HG03469 (cell line): Measurements from ENCODE around the gene MRPL37.
A peak's percentile ranks its signal among the peaks of the same experiment; 100 is the strongest.
"Not testable (repeated sequence)": the region's sequence is repeated elsewhere in the genome, so short reads cannot be mapped to it uniquely, and the experiment has no call there.

Experiments
- ATAC-seq: cut with Tn5 transposase; IDR thresholded peaks from one replicate; pipeline ENCODE4 v1.9.1; 2021; ENCODE audit warnings: mild to moderate bottlenecking, moderate library complexity, moderate number of reproducible peaks; ENCODE audit not compliant: unreplicated experiment

The MRPL37 gene

DNA sequence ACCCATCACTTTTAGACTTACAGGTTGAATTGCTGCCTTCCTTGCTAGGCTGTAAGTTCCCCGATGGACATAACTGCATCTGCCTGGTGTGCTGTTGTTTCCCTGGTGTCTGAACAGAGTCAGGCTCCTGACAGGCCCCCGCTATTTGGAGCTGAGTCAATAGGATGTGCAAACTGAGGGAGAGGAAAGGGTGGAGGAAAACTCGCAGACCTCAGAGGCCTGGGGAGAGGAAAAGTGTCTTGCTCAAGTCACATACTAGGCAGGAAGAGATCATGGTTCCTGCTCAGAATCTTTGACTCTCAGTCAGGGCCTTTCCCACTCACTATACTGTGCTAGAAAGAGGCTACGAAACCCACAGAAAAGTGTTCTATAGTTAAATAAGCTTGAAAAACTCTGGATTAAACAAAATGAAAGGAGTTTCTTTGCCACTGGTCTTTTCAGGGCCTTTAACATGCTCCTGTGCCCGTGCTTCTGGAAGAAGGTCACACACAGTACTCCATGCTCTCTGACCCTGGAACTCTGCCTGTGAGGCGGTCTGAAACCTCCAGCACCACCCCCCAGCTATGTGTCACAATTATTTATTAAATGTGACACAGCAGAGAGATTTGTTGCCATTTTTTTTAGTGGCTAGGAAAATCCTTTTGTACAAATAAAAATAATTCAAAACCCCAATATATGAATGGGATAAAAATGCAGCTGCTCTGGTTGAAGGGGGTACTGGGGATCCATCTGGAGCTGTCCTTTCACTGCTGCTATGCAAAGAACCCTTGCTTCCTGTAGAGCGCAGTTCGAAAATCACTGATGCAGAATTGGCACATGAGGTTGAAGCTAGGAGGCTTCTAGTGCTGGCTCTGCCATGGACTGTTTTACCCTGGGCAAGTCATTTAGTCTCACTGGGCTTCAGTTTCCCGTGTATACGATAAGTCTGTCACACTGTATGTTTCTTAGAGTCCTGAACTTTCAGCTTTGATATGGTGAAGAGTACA lies 27.1 kb upstream of the MRPL37 start:
- ATAC-seq, result no peak

DNA sequence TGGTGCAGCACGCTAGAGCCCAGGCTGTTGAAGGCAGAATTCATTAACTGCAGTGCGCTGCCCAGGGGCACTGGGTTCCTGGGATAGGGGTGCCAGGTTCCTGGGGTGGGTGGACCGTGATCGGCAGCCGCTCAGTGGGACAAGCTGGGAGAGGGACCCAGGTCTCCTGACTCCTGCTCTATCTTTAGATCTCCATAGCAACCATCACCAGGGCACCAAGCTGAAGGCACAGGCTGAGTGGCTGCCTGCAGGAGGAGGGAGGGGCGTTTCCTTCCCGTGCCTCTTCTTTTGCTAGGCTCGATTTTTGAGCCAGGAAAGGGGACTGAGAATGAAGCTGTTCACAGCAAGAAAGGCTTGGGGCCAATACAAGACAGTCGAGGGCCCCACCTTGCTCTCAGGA lies 26.3 kb upstream of the MRPL37 start:
- ATAC-seq, result no peak

GRCh38 chr1:54174106-54174505 lies 25.9 kb upstream of the MRPL37 start:
- ATAC-seq, result no peak

DNA sequence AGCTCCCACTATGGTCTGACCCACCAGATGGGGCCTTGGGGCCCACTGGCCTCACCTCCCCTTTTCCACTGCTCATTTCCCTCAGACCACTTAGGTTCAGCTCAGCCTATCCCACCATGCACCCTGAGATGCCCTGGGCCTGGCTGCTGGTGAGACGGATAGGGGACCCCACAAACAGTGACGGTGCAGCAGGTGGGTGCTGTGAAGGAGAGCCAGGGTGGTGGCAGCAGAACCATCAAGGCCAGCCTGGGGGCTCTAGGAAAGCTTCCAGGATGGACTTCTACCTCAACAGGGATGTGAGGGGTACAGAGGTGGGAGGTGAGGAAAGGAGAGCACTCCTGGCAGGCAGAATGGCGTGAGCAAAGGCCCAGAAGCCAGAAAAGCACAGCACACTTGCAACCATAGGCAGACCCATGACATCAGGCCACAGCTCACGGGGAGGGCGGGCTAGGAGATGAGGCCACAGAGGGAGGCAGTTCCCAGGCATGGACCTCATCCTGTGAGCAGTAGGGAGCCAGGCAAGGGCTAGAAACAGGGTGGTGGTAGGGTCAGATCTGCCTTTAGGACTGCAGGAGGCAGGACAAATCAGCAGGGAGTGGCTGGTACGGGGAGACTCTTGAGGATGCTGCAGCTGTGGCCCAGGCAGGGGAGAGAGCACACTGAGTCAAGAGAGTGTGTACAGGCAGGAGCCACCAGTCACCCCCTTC lies 23.2 kb upstream of the MRPL37 start:
- no peak for ATAC-seq

DNA sequence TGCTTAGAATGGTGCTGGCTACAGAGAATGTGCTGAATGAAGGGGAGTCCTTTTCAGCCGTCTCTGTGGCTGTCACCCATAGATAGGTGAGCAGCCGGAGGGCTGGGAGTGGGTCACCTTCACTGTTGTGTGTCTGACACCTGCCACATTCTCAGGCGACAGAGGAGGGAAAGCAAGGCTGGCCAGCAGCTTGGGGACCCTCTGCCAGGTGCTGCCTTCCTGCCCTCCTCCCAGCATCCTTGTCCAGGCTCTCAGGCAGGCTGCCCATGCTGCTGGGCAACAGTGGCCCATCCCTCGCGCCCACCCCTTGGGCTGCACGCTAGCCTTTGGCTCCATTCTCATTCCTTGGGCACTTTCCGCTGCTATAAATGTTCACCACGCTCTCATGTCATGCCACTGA lies 22.2 kb upstream of the MRPL37 start:
- no peak for ATAC-seq

DNA sequence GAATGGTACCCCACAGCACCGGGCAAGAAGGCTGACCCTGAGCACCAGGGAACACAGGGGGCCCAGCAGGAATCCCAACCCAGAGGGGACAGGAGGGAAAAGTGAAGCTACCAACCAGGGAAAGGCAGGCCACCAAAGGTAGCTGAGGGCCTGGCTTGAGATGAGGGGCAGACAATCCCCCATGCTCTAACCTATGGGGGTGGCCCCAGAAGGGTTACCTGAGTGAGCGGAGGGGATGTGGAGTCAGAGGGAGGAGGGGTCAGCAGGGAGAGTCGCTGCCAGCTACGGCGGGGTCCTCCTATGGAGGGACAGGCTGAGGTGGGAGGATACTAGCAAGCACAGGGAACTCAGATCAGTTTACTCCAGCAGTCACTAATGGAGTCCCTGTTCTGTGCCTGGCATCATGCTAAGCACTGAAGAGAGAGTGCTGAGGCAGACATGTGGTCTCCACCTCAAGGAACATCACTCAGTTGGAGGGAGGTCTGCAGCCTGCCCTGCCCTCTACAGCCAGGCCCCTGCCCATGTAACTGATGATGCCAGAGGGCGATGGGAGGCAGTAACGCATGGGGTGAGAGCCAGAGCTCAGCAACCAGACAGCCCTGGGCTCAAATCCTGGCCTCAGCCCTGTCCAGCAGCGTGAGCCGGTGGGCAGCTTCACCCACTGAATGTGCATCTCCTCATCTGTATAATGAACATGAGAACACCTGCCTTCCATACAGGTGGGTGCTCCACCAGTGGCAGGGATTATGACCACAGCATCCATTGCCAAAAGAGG lies 21.5 kb upstream of the MRPL37 start:
- no peak for ATAC-seq

DNA sequence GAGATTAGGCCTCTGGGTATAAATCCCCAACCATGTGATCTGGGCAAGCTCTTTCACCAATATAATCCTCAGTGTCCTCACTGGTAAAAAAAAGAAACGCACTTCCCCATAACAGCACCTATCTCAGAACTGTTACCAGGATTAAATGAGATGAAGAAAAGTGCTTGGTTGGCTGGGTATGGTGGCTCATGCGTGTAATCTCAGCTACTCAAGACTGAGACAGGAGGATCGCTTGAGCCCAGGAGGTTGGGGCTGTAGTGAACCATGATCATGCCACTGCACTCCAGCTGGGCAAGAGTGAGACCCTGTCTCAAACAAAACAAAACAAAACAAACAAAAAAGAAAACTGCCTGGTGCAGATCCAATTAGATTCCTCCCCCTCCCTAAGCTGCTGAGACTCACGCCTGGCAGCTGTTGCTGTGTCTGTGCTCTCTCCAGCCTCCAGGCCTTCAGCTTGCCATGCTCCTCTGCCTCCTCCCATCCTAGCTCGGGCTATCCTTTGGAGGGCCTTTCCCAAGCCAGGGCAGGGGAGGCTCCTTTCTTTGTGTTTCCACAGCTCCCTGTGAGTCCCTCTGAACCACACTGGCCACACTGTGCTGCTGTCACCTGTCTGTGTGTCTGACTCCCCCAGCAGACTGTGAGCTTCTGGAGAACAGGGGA lies 19.1 kb upstream of the MRPL37 start:
- no peak for ATAC-seq

DNA sequence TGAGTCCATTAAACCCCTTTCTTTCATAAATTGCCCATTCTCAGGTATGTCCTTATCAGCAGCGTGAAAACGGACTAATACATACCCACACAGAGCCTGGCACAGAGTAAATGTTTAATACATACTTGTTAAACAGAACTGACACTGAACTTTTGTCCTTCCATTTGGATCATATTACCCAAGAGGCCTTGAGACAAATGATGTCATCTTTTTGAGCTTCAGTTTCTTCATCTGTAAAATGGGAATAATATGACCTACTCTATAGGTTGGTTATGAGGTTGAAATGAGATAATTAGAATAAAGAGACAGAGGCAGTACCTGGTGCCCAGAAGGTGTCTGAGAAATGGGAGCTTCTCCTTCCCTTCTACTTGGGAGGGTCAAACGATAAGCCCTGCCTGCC lies 13.9 kb upstream of the MRPL37 start:
- no peak for ATAC-seq

DNA sequence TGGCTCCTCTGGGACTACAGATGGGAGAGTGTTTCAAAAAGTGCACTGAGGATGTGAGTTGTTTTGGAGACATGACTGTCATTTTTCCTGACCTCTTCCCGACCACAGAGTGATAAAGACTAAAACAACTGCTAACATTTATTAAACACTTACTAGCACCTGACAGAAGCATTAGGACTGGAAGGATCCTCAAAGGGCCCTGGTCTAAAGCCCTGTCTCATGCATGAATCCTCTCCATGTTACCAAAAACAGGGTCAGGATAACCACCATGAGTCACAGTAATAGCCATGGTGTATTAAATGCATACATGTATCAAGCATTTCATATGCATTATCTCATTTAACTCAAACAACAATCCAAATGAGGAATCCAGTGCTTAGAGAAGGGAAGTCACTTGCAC lies 11.7 kb upstream of the MRPL37 start:
- no peak for ATAC-seq

DNA sequence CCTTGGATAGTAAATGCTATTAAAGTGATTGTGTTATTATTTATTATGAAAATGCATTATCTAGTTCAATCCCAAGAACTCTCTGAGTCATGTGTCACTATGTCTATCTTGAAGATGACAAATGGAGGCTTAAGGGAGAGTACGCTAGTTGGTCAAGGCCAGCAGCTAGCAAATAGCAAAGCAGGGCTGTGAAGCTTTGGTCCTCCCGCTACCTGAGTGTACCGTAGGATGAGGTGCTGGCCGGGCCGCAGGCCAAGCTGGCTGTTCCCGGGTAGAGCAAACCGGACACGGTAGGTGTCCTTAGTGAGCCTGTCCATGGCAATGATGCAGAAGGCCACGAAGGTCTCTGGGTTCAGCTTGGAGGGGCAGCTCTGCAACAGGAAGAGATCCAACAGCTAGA lies 9.4 kb upstream of the MRPL37 start:
- no peak for ATAC-seq

GRCh38 chr1:54191525-54191924 lies 8.4 kb upstream of the MRPL37 start:
- no peak for ATAC-seq

DNA sequence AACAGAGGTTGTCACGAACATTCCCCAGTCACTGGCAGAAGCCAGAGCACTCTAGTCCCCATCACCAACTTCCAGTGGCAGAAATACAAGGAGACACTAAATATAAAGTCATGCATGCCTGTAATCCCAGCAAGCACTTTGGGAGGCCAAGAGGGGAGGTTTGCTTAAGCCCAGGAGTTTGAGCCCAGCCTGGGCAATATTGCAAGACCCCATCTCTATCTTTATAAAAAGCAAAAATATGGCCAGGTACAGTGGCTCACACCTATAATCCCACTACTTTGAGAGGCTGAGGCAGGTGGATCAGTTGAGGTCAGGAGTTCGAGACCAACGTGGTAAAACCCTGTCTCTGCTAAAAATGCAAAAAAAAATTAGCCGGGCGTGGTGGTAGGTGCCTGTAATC lies 6.5 kb upstream of the MRPL37 start:
- ATAC-seq, result no peak

DNA sequence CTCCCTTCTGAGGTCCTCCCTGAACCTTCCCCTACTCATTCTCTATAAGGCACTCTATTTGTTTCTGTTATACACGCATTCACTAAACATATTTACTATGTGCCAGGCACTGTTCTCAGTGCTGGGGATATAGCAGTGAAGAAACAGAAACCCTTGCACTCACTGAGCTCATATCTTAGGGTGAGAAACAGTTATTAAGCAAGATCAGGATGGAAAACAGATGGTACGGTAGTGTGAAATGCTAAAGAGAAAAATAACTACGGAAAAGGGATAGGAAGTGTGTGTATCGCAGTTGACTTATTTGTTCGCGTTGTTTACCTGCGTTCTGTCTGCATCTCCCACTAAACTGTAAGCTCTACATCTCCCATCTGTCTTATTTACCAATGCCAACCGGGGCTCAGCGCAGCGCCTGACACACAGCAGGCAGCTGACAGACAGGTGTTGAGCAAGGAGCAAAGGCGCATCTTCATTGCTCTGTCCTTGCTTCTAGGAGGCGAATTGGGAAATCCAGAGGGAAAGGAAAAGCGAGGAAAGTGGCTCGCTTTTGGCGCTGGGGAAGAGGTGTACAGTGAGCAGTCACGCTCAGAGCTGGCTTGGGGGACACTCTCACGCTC lies 709 bp upstream of the MRPL37 start:
- ATAC-seq, result peak; percentile 13

GRCh38 chr1:54200519-54200997 lies 591 bp downstream of the MRPL37 start:
- ATAC-seq, result no peak

GRCh38 chr1:54204199-54204598 lies 4.2 kb downstream of the MRPL37 start:
- no peak for ATAC-seq

DNA sequence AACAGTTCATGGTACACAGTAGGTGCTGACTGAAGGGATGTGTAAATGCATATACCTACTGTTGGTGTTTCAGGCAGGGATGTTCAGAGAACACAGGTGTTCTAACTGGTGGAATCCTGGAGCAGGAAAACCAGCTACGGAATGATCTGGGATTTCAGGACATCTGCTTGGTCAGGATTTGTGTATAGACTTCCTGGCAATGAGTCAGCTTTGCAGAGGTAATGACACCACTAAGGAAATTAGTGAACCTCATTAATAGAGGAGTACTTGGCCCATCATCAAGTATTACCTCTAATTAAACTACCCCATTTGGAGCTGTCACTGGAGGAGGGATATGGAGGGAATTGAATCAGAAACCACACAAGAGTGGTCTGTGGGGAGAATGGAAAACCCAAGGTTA lies 7.3 kb downstream of the MRPL37 start:
- ATAC-seq, result no peak

GRCh38 chr1:54207896-54208295 lies 7.9 kb downstream of the MRPL37 start:
- ATAC-seq, result not testable (repeated sequence)

DNA sequence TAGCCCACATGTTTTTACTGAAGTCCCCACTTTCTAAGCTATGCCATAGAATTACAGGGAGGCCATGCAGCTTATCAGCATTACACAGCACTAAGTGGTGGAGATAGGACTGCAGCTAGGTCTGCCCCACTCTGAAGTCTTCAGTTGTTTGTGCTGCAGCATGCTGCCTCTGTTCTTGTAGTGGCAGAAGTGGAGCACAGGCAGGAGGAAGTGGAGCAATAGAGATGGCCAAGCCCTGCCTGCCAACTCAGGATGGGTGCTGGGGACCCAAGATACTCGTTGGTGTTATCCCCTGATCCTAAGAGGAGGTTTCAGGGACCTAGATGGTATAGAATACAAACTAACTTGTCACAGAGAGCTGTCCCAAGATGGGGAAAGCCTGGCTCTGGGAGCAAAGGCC lies 12.9 kb downstream of the MRPL37 start:
- no peak for ATAC-seq

DNA sequence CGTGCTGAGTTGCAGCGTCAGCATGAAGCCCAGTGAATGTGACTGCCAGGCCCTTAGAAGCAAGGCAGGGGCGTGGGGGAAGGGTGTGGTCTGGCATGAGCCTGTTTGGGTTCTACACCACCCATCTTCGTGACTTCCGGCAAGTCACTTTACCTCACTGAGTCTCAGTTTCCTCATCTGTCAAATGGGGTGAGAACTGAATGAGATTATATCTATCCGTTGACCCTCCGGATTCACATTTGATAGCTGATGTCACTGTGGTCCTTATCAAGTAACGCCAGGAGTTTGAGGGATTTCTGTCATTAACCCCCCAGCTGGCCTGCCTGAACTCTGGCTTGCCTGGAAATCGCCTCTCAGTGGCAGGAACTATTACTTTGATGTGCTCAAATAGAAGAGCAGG lies 15.6 kb downstream of the MRPL37 start:
- ATAC-seq, result no peak
